ENCODE data around the gene C15orf61. TPM values are rescaled to one million over a fixed set of nuclear protein-coding genes. Genes with fewer than 3 reads are reported as not detected.

C15orf61 gene
- total RNA-seq, 1 donor from 2014 or later: 7.7 TPM

GRCh38 chr15:67559576-67559975 is 38.6 kb downstream of the C15orf61 start:
- DNase-seq (ENCODE audit: low spot score in 2 of 2, unreplicated experiment in 2 of 2): no peak
- Mint-ChIP-seq H3K36me3 (peaks cover 45% of the 10 kb centered on the region), H3K27ac (no peak overlapping the region)

DNA sequence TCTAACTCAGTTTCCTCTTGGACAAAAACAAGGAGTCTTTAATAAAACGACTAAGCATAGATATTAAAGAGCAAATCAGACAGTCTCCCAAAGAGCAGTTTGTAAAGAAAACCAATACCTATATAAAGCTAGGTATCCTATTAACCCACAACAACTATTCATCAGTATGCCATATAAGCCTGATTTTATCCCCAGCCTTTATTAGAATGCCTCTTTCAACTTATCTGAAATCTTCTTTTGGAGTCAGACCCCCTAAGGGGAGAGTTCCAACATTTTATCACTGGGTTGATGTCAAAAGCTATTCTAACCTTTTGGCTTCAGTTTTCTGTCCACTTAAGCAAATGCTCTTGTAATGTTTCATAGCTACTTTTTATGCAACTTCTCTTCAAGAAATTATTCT is 39.4 kb downstream of the C15orf61 start:
- Mint-ChIP-seq H3K9me3 (peaks cover 22% of the 10 kb centered on the region), H3K4me3 (no peak overlapping the region), H3K36me3 (peaks cover 38% of the 10 kb centered on the region), H3K27ac (no peak overlapping the region), H3K4me1 (peaks cover 1% of the 10 kb centered on the region), H3K27me3 (ENCODE audit: low read depth) (no peaks in the 10 kb centered on the region)
- TF ChIP-seq, protein P1, sequence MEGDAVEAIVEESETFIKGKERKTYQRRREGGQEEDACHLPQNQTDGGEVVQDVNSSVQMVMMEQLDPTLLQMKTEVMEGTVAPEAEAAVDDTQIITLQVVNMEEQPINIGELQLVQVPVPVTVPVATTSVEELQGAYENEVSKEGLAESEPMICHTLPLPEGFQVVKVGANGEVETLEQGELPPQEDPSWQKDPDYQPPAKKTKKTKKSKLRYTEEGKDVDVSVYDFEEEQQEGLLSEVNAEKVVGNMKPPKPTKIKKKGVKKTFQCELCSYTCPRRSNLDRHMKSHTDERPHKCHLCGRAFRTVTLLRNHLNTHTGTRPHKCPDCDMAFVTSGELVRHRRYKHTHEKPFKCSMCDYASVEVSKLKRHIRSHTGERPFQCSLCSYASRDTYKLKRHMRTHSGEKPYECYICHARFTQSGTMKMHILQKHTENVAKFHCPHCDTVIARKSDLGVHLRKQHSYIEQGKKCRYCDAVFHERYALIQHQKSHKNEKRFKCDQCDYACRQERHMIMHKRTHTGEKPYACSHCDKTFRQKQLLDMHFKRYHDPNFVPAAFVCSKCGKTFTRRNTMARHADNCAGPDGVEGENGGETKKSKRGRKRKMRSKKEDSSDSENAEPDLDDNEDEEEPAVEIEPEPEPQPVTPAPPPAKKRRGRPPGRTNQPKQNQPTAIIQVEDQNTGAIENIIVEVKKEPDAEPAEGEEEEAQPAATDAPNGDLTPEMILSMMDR (IDR thresholded peaks at IDR 0.05; ENCODE audit: unreplicated experiment): no peak
- DNase-seq (ENCODE audit: low spot score in 2 of 2, unreplicated experiment in 2 of 2): no peak

More at GRCh38 chr15:67559576-67559975, 38.6 kb downstream of the C15orf61 start:
- peaks cover 1% of the 10 kb centered on the region for H3K4me1 Mint-ChIP-seq
- H3K9me3 Mint-ChIP-seq: peaks cover 22% of the 10 kb centered on the region
- TF ChIP-seq, protein P1 (IDR thresholded peaks at IDR 0.05; ENCODE audit: unreplicated experiment): no peak
- H3K27me3 Mint-ChIP-seq (ENCODE audit: low read depth): no peaks in the 10 kb centered on the region
- no peak overlapping the region for H3K4me3 Mint-ChIP-seq

DNA sequence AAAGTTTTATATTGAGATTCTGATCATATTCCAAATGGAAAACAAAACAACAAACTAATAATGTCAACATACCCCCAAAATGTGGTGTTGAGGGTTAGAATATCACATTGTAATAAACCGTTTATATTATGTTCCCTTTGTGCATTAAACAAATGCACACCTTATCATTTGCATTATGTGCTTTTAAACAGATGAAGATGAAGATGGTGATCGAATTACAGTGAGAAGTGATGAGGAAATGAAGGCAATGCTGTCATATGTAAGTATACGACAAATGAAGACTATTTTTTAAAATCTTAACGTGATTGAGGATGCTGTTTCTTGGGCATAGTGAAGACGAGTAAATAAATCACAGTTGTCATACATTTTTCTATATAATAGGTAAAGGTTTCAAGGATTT is 42.2 kb downstream of the C15orf61 start:
- peaks cover 1% of the 10 kb centered on the region for H3K4me1 Mint-ChIP-seq
- no peak overlapping the region for H3K4me3 Mint-ChIP-seq
- H3K36me3 Mint-ChIP-seq: peaks cover 25% of the 10 kb centered on the region
- no peak overlapping the region for H3K27ac Mint-ChIP-seq
- H3K9me3 Mint-ChIP-seq: peaks cover 18% of the 10 kb centered on the region
- no peak for DNase-seq (ENCODE audit: low spot score in 2 of 2, unreplicated experiment in 2 of 2)
- TF ChIP-seq, protein P1 (IDR thresholded peaks at IDR 0.05; ENCODE audit: unreplicated experiment): no peak
- no peaks in the 10 kb centered on the region for H3K27me3 Mint-ChIP-seq (ENCODE audit: low read depth)

DNA sequence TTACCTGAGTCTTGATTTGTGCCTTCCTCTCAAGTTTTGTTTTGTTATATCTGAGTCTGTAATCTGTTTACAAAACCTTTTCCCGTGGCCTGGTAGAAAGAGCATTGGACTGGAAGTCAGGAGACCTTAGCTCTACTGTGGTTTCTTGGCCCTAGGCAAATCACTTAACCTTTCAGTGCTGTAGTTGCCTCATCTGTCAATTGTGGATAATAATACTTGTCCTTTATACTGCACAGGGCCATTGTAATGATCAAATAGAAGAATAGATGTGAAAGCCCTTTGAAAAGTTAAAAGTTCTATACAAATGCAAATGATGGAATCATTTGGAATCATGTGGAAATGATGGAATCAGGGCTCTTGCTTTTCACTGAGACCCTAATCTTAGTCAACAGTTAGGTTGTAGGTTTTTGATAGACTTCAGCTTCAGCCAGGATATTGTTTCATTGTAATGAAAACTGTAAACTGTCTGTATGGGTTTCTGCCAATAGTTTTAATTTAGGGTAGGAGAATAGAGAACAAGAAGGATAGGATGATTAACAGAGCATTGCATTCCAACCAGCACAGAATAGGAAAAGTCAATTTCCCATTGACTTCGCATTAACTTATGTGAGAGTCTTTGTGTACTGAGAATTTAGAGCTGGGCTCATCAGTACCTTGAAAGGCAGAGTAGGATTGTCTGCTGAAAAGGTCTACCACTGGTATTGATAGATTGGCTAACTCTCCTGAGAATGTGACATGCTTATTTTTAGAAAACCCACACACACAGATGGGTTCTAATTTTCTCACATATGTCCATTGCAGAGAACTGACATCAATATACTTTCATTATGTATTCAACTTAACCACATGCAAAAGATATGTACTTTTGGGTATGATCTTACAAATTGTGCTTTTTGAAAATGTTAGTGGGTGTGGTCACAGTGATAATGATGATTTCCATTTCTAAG is 43.4 kb downstream of the C15orf61 start:
- H3K36me3 Mint-ChIP-seq: peaks cover 13% of the 10 kb centered on the region
- DNase-seq (ENCODE audit: low spot score in 2 of 2, unreplicated experiment in 2 of 2): no peak
- peaks cover 1% of the 10 kb centered on the region for H3K4me1 Mint-ChIP-seq
- TF ChIP-seq, protein P1 (IDR thresholded peaks at IDR 0.05; ENCODE audit: unreplicated experiment): no peak
- no peak overlapping the region for H3K4me3 Mint-ChIP-seq
- H3K27ac Mint-ChIP-seq: no peak overlapping the region
- peaks cover 9% of the 10 kb centered on the region for H3K9me3 Mint-ChIP-seq
- H3K27me3 Mint-ChIP-seq (ENCODE audit: low read depth): no peaks in the 10 kb centered on the region

- Mint-ChIP-seq H3K9me3 (peaks cover 5% of the 10 kb centered on the region), H3K4me1 (peaks cover 1% of the 10 kb centered on the region), H3K27me3 (ENCODE audit: low read depth) (no peaks in the 10 kb centered on the region), H3K4me3 (no peak overlapping the region), H3K27ac (no peak overlapping the region), H3K36me3 (peaks cover 7% of the 10 kb centered on the region)
- TF ChIP-seq, protein P1 (IDR thresholded peaks at IDR 0.05; ENCODE audit: unreplicated experiment): no peak
- DNase-seq (ENCODE audit: low spot score in 2 of 2, unreplicated experiment in 2 of 2): no peak
These were observed 44.0 kb downstream of the C15orf61 start for GRCh38 chr15:67564968-67565345.
